DMS79 treated with DMSO at 0.1 percent for 48 hours (cell line): ENCODE data around the gene IKBKE.

Experiments used
- DNase-seq: peaks from one replicate; lab custom pipeline; 2025; lab: John Stamatoyannopoulos, UW

IKBKE gene

GRCh38 chr1:206512851-206513180, 42.5 kb downstream of the IKBKE start:
- DNase-seq: no peak

- DNase-seq: no peak
Observed at GRCh38 chr1:206513312-206514111, 43.2 kb downstream of the IKBKE start.

GRCh38 chr1:206514813-206515387, 44.6 kb downstream of the IKBKE start:
- no peak for DNase-seq

- no peak for DNase-seq
Observed at GRCh38 chr1:206516728-206516990, 46.4 kb downstream of the IKBKE start.

- no peak for DNase-seq
Observed at GRCh38 chr1:206517784-206518183, 47.5 kb downstream of the IKBKE start.

- no peak for DNase-seq
Observed at GRCh38 chr1:206518206-206518605, 47.9 kb downstream of the IKBKE start.

- DNase-seq: no peak
Observed at GRCh38 chr1:206518743-206519142, 48.5 kb downstream of the IKBKE start.

- DNase-seq: no peak
Observed at GRCh38 chr1:206521127-206521526, 50.9 kb downstream of the IKBKE start.

- DNase-seq: no peak
Observed at GRCh38 chr1:206521694-206522402, 51.6 kb downstream of the IKBKE start.

GRCh38 chr1:206524739-206525364, 54.6 kb downstream of the IKBKE start:
- no peak for DNase-seq

GRCh38 chr1:206526064-206526911, 56.0 kb downstream of the IKBKE start:
- no peak for DNase-seq

- no peak for DNase-seq
Observed at GRCh38 chr1:206529425-206529824, 59.1 kb downstream of the IKBKE start.

- DNase-seq: no peak
Observed at GRCh38 chr1:206532368-206532767, 62.1 kb downstream of the IKBKE start.

GRCh38 chr1:206534552-206534951, 64.3 kb downstream of the IKBKE start:
- DNase-seq: no peak

GRCh38 chr1:206535853-206536188, 65.5 kb downstream of the IKBKE start:
- DNase-seq: no peak

GRCh38 chr1:206537141-206537540, 66.9 kb downstream of the IKBKE start:
- no peak for DNase-seq

- no peak for DNase-seq
Observed at GRCh38 chr1:206538086-206538770, 68.0 kb downstream of the IKBKE start.

GRCh38 chr1:206538901-206539640, 68.8 kb downstream of the IKBKE start:
- no peak for DNase-seq

- DNase-seq: peak; percentile 89
Observed at GRCh38 chr1:206540044-206540780, 69.9 kb downstream of the IKBKE start.

- DNase-seq: no peak
Observed at GRCh38 chr1:206541236-206541833, 71.1 kb downstream of the IKBKE start.
